ENCODE results near the gene GNAI1.

GNAI1 gene

GRCh38 chr7:80216996-80217842 is 82.6 kb downstream of the GNAI1 start:
- no peak for DNase-seq

- DNase-seq: peak; percentile 12
Measured at GRCh38 chr7:80218723-80219122, 84.1 kb downstream of the GNAI1 start.

GRCh38 chr7:80220022-80220634 is 85.5 kb downstream of the GNAI1 start:
- DNase-seq: no peak

- DNase-seq: no peak
Measured at GRCh38 chr7:80224415-80224814, 89.8 kb downstream of the GNAI1 start.

GRCh38 chr7:80225361-80225760 is 90.7 kb downstream of the GNAI1 start:
- no peak for DNase-seq

GRCh38 chr7:80226629-80227028 is 92.0 kb downstream of the GNAI1 start:
- DNase-seq: no peak

- no peak for DNase-seq
Measured at GRCh38 chr7:80230327-80230726, 95.7 kb downstream of the GNAI1 start.

GRCh38 chr7:80231707-80232106 is 97.1 kb downstream of the GNAI1 start:
- DNase-seq: no peak

GRCh38 chr7:80232979-80233724 is 98.5 kb downstream of the GNAI1 start:
- no peak for DNase-seq

- DNase-seq: no peak
Measured at GRCh38 chr7:80235334-80235733, 100.7 kb downstream of the GNAI1 start.

GRCh38 chr7:80236681-80237080 is 102.0 kb downstream of the GNAI1 start:
- DNase-seq: no peak

- DNase-seq: no peak
Measured at GRCh38 chr7:80240265-80241025, 105.8 kb downstream of the GNAI1 start.

- DNase-seq: no peak
Measured at GRCh38 chr7:80241671-80242070, 107.0 kb downstream of the GNAI1 start.

- DNase-seq: no peak
Measured at GRCh38 chr7:80243425-80243824, 108.8 kb downstream of the GNAI1 start.

- no peak for DNase-seq
Measured at GRCh38 chr7:80244206-80244916, 109.7 kb downstream of the GNAI1 start.

GRCh38 chr7:80247144-80247543 is 112.5 kb downstream of the GNAI1 start:
- DNase-seq: no peak

- no peak for DNase-seq
Measured at GRCh38 chr7:80247891-80248290, 113.3 kb downstream of the GNAI1 start.

- DNase-seq: no peak
Measured at GRCh38 chr7:80249184-80249583, 114.6 kb downstream of the GNAI1 start.

GRCh38 chr7:80249619-80250295 is 115.1 kb downstream of the GNAI1 start:
- DNase-seq: no peak

- DNase-seq: no peak
Measured at GRCh38 chr7:80253237-80253636, 118.6 kb downstream of the GNAI1 start.

- DNase-seq: no peak
Measured at GRCh38 chr7:80253653-80254052, 119.0 kb downstream of the GNAI1 start.

- DNase-seq: no peak
Measured at GRCh38 chr7:80255656-80256055, 121.0 kb downstream of the GNAI1 start.
